ENCODE results near the gene ATP1A3.
"Not testable (repeated sequence)": the region's sequence is repeated elsewhere in the genome, so short reads cannot be mapped to it uniquely, and the experiment has no call there.

The ATP1A3 gene

GRCh38 chr19:42010245-42011126 lies 16.5 kb upstream of the ATP1A3 start:
- no peak for DNase-seq (ENCODE audit: low read depth in 3 of 3)

- no peak for DNase-seq (ENCODE audit: low read depth in 3 of 3)
Observed at GRCh38 chr19:42006569-42006968, 12.5 kb upstream of the ATP1A3 start.

- DNase-seq (ENCODE audit: low read depth in 3 of 3): no peak
Observed at GRCh38 chr19:42005504-42005903, 11.5 kb upstream of the ATP1A3 start.

GRCh38 chr19:42003506-42004294 lies 9.7 kb upstream of the ATP1A3 start:
- no peak for DNase-seq (ENCODE audit: low read depth in 3 of 3)

- DNase-seq (ENCODE audit: low read depth in 3 of 3): no peak
Observed at GRCh38 chr19:41999878-42000208, 5.8 kb upstream of the ATP1A3 start.

- peak in 1 of 3 experiments; percentile 18 for DNase-seq (ENCODE audit: low read depth in 3 of 3)
Observed at GRCh38 chr19:41999071-41999877, 5.2 kb upstream of the ATP1A3 start.

GRCh38 chr19:41998246-41999020 lies 4.4 kb upstream of the ATP1A3 start:
- DNase-seq (ENCODE audit: low read depth in 3 of 3): peak in 1 of 3 experiments; percentile 53

- DNase-seq (ENCODE audit: low read depth in 3 of 3): no peak
Observed at GRCh38 chr19:41997851-41998229, 3.8 kb upstream of the ATP1A3 start.

GRCh38 chr19:41997121-41997850 lies 3.3 kb upstream of the ATP1A3 start:
- DNase-seq (ENCODE audit: low read depth in 3 of 3): peak in 1 of 3 experiments; percentile 30

GRCh38 chr19:41995959-41996797 lies 2.1 kb upstream of the ATP1A3 start:
- DNase-seq (ENCODE audit: low read depth in 3 of 3): no peak

GRCh38 chr19:41994994-41995958 lies 1.2 kb upstream of the ATP1A3 start:
- DNase-seq (ENCODE audit: low read depth in 3 of 3): no peak

GRCh38 chr19:41994521-41994971 lies 516 bp upstream of the ATP1A3 start:
- no peak for DNase-seq (ENCODE audit: low read depth in 3 of 3)

GRCh38 chr19:41991925-41992569 lies 2.0 kb downstream of the ATP1A3 start:
- not testable (repeated sequence) for DNase-seq (ENCODE audit: low read depth in 3 of 3)

GRCh38 chr19:41991025-41991424 lies 3.0 kb downstream of the ATP1A3 start:
- no peak for DNase-seq (ENCODE audit: low read depth in 3 of 3)

GRCh38 chr19:41990615-41991014 lies 3.4 kb downstream of the ATP1A3 start:
- no peak for DNase-seq (ENCODE audit: low read depth in 3 of 3)

- no peak for DNase-seq (ENCODE audit: low read depth in 3 of 3)
Observed at GRCh38 chr19:41990028-41990427, 4.0 kb downstream of the ATP1A3 start.

- DNase-seq (ENCODE audit: low read depth in 3 of 3): no peak
Observed at GRCh38 chr19:41988947-41989346, 5.1 kb downstream of the ATP1A3 start.

All from stimulated activated CD4-positive, alpha-beta T cell treated with anti-CD3 and anti-CD28 coated beads, TNF-alpha, amount 100 ng/mL, for 24 hours (primary cell).